Fibroblast of pulmonary artery (primary cell): Measurements from ENCODE around the gene MTUS2.
A peak's percentile ranks its signal among the peaks of the same experiment; 100 is the strongest.

Experiments
- DNase-seq: peaks from one replicate; pipeline ENCODE4 v3.0.0-alpha.2; 2010; ENCODE audit warnings: low read depth
- H3K4me3 ChIP-seq: replicated peaks from 2 replicates; pipeline ENCODE4 v1.5.1; 2011; ENCODE audit warnings: low read depth, mild to moderate bottlenecking, control low read depth, low read length, moderate library complexity
- TF ChIP-seq, protein P1 (sequence below): IDR thresholded peaks from 2 replicates; pipeline ENCODE4 v1.5.1; 2011; ENCODE audit warnings: mild to moderate bottlenecking, control low read depth, low read length, inconsistent platforms; ENCODE audit errors: missing control alignments

Gene MTUS2

DNA sequence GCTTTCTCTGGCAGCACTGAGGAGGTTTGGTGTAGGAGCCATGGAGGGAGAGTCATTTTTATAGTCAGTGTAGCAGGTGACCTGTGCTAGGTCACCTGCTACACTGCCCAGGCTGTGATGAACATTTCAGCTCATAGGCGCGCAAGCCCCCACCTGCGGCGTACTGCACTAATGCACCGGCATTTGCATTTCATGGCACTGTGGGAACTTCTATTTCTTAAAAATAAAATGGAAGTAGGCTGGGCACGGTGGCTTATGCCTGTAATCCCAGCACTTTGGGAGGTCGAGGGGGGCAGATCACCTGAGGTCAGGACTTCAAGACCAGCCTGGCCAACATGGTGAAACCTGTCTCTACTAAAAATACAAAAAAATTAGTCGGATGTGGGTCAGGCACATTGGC, 674.4 kb downstream of the MTUS2 start:
- TF ChIP-seq, protein P1, sequence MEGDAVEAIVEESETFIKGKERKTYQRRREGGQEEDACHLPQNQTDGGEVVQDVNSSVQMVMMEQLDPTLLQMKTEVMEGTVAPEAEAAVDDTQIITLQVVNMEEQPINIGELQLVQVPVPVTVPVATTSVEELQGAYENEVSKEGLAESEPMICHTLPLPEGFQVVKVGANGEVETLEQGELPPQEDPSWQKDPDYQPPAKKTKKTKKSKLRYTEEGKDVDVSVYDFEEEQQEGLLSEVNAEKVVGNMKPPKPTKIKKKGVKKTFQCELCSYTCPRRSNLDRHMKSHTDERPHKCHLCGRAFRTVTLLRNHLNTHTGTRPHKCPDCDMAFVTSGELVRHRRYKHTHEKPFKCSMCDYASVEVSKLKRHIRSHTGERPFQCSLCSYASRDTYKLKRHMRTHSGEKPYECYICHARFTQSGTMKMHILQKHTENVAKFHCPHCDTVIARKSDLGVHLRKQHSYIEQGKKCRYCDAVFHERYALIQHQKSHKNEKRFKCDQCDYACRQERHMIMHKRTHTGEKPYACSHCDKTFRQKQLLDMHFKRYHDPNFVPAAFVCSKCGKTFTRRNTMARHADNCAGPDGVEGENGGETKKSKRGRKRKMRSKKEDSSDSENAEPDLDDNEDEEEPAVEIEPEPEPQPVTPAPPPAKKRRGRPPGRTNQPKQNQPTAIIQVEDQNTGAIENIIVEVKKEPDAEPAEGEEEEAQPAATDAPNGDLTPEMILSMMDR, result no peak
- no peak overlapping the region for H3K4me3 ChIP-seq
- no peak for DNase-seq

GRCh38 chr13:29496241-29496712, 676.1 kb downstream of the MTUS2 start:
- no peak overlapping the region for H3K4me3 ChIP-seq
- peak; percentile 46 for DNase-seq
- TF ChIP-seq, protein P1, result no peak

GRCh38 chr13:29497137-29497654, 677.1 kb downstream of the MTUS2 start:
- DNase-seq, result peak; percentile 85
- TF ChIP-seq, protein P1, result no peak
- no peak overlapping the region for H3K4me3 ChIP-seq

GRCh38 chr13:29498426-29499040, 678.4 kb downstream of the MTUS2 start:
- TF ChIP-seq, protein P1, result no peak
- H3K4me3 ChIP-seq, result no peak overlapping the region
- no peak for DNase-seq

DNA sequence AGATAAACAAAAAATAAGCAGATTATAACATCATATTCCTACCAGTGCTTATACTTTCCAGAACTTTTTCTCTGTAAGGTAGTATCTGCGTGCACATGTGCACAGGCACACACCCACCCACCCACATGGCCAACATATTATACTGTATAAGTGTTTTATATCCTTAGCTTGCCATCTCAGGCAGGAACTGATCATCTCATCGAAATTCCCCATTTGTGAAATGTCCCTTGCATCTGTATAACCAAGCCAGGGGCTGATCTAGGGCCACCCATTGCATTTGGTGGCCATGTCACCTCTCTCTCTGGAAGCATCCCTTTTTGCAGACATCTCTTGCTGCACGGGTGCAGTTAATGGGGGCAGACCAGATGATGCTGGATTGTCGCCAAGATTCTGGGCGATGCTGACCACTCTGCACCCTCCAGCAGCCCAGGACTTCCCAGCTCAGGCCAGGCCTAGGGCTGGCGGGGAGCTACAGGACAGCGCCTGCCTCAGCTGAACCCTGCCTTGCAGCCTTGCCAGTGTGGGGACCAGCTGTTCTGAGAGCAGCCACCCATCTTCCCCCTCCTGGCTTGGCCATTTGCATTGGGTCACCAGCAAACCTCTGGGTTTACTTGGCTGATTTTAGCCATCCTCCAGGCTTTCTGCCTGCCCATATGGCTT, 679.5 kb downstream of the MTUS2 start:
- H3K4me3 ChIP-seq, result no peak overlapping the region
- DNase-seq, result no peak
- TF ChIP-seq, protein P1, result no peak

DNA sequence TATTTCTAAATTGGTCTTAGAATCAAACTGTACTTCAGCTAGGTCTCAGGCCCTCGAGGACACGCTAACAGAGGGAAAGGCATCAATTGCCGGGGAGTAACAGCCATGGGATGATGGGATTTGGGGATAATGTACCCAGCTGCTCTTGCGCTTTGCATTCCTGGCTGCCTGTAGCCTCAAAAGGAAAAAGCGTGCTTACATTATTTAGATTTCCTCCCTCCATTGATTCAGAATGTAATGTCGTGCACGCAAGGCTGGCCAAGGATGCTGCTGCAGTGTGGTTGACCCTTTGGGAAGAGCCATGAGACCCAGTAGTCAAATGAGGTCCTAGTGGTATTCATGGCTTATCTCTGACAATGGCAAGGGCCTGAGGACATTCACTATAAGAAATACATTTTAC, 680.2 kb downstream of the MTUS2 start:
- no peak overlapping the region for H3K4me3 ChIP-seq
- TF ChIP-seq, protein P1, result no peak
- no peak for DNase-seq
